Large intestine (tissue), 3 donors: ENCODE data around the gene TRIO. TPM values are rescaled to one million over a fixed set of nuclear protein-coding genes. Genes with fewer than 3 reads are reported as not detected.

Experiments
- DNase-seq, 2 donors: peaks; one replicate each; pipeline versions ENCODE4 v3.0.0 to v3.0.0-alpha.2; 2013
- H3K27ac ChIP-seq: one replicate; pipeline ENCODE4 v1.5.1; 2013; ENCODE audit warnings: low read length
- H3K27me3 ChIP-seq: 2 replicates; pipeline ENCODE4 v1.6.1; 2013; ENCODE audit warnings: low read length; ENCODE audit not compliant: control insufficient read depth, insufficient read depth
- H3K36me3 ChIP-seq: 2 replicates; pipeline ENCODE4 v1.6.1; 2013; ENCODE audit warnings: low read length; ENCODE audit not compliant: control insufficient read depth, insufficient read depth
- H3K4me1 ChIP-seq: one replicate; pipeline ENCODE4 v1.6.1; 2013; ENCODE audit warnings: low read length; ENCODE audit not compliant: control insufficient read depth, insufficient read depth
- H3K4me3 ChIP-seq: one replicate; pipeline ENCODE4 v1.5.1; 2013; ENCODE audit warnings: low read length
- H3K9me3 ChIP-seq: one replicate; pipeline ENCODE4 v1.6.1; 2013; ENCODE audit warnings: mild to moderate bottlenecking, low read depth, low read length, moderate library complexity; ENCODE audit not compliant: control insufficient read depth
- WGBS: methylation state at CpG from one replicate; pipeline ENCODE4 v1.1.5; 2013; ENCODE audit warnings: low lambda C conversion rate; ENCODE audit not compliant: insufficient coverage; 5-methylcytosine and 5-hydroxymethylcytosine counted together
- polyA plus RNA-seq: library from polyadenylated mRNA; unstranded; fragments of 120-200 nt; gene quantifications from one replicate; pipeline ENCODE4 v1.2.1, GENCODE V29; 2013

TRIO gene
- polyA plus RNA-seq, 1 donor: 66.6 TPM

- Histone ChIP-seq H3K4me1 (no peaks in the 10 kb centered on the region), H3K36me3 (peaks cover 84% of the 10 kb centered on the region), H3K27me3 (no peaks in the 10 kb centered on the region), H3K9me3 (no peaks in the 10 kb centered on the region), H3K27ac (no peak overlapping the region), H3K4me3 (no peak overlapping the region)
- no CpG with 5 or more reads among the region's 3 CpGs for WGBS
- no peak for DNase-seq
These were observed 224.2 kb downstream of the TRIO start for GRCh38 chr5:14367364-14367763.

DNA sequence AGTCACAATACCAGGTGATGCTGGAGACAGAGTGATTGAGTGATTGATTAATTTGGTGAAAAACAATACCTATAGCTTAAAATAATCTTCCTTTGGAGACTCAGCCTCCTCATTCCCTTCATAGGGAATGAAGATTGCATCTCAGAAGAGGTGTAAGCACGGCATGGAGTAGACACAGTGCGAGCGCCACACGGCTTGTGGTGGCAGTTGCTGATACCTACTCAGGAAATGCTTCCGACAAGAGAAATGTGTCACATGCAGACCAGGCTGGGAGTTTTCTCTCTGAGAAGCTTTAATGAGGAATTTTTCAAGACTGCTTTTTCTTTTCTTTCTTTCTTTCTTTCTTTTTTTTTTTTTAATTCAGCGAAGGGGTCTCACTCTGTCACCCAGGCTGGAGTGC, 226.6 kb downstream of the TRIO start:
- H3K4me1 ChIP-seq: no peaks in the 10 kb centered on the region
- no peaks in the 10 kb centered on the region for H3K9me3 ChIP-seq
- DNase-seq: no peak
- H3K27me3 ChIP-seq: no peaks in the 10 kb centered on the region
- no peak overlapping the region for H3K27ac ChIP-seq
- H3K36me3 ChIP-seq: peaks cover 87% of the 10 kb centered on the region
- H3K4me3 ChIP-seq: no peak overlapping the region
- 100% methylated on average over 1 of the region's 6 CpGs for WGBS

DNA sequence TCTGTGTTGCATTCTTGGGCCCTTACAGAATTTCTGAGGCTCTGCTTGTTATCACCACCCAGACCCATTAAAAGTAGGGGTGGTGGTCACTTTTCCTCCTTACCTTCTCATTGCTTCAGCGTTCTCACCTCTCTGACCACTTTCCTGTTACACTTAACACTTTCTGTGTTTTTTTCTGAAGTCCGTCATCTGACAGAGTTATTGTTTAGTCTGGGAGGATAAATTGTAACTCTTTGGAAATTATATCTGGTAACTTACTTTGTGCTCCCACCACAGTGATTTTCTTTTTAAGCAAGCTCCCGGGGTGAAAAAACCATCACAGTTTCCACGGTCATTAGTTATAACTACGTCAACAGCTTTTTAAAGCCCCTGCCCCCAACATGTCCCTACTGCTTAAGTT, 227.2 kb downstream of the TRIO start:
- WGBS: 87% methylated on average over 3 of the region's 5 CpGs
- H3K36me3 ChIP-seq: peaks cover 85% of the 10 kb centered on the region
- no peak overlapping the region for H3K4me3 ChIP-seq
- no peak overlapping the region for H3K27ac ChIP-seq
- no peaks in the 10 kb centered on the region for H3K27me3 ChIP-seq
- no peaks in the 10 kb centered on the region for H3K4me1 ChIP-seq
- H3K9me3 ChIP-seq: no peaks in the 10 kb centered on the region
- DNase-seq: no peak

GRCh38 chr5:14373685-14374084, 230.5 kb downstream of the TRIO start:
- Histone ChIP-seq H3K4me1 (no peaks in the 10 kb centered on the region), H3K9me3 (no peaks in the 10 kb centered on the region), H3K27ac (no peak overlapping the region), H3K36me3 (peaks cover 75% of the 10 kb centered on the region), H3K4me3 (no peak overlapping the region), H3K27me3 (no peaks in the 10 kb centered on the region)
- DNase-seq: no peak
- WGBS: no CpG with 5 or more reads among the region's 6 CpGs

DNA sequence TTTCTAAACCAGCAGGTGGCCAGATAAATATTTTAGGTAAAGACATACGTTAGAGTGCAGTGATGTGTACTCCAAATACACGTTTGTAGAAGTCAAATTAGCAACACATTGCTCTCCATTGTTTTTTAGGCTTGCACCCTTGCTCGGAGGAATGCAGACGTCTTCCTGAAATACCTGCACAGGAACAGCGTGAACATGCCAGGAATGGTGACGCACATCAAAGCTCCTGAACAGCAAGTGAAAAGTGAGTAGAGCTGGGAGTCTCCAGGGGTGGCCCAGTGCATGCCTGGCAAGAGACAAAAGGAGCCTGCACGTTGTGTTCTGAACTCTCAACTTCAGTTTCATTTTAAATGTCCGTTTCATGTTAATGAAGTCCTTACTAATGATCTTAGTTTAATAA, 231.0 kb downstream of the TRIO start:
- no peak overlapping the region for H3K27ac ChIP-seq
- H3K4me1 ChIP-seq: no peaks in the 10 kb centered on the region
- H3K36me3 ChIP-seq: peaks cover 75% of the 10 kb centered on the region
- DNase-seq: no peak
- H3K9me3 ChIP-seq: no peaks in the 10 kb centered on the region
- no peaks in the 10 kb centered on the region for H3K27me3 ChIP-seq
- WGBS: 83% methylated on average over 4 of the region's 8 CpGs
- no peak overlapping the region for H3K4me3 ChIP-seq

DNA sequence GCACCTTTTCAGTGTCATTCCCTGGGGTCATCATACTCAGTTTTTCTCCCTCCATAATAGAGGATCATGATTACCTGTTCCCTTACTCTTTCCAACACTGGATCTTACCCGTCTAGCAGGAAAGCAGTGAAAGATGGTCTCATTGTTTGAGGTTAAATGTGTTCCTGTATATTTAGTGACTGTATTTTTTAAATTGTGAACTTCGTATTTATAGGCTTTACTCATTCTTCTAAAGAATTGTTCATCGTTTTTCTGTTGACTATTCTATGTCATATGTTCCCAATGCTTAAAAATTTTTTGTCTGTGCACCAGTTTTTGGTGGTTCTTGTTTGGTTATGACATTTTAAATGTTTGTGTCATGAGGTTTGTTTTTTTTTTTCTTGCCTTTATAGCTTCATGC, 233.6 kb downstream of the TRIO start:
- Histone ChIP-seq H3K4me3 (no peak overlapping the region), H3K36me3 (peaks cover 76% of the 10 kb centered on the region), H3K9me3 (no peaks in the 10 kb centered on the region), H3K27me3 (no peaks in the 10 kb centered on the region), H3K27ac (no peak overlapping the region), H3K4me1 (no peaks in the 10 kb centered on the region)
- no peak for DNase-seq
- 94% methylated on average over 2 of the region's 3 CpGs for WGBS

- Histone ChIP-seq H3K4me1 (no peaks in the 10 kb centered on the region), H3K27ac (no peak overlapping the region), H3K9me3 (no peaks in the 10 kb centered on the region), H3K36me3 (peaks cover 74% of the 10 kb centered on the region), H3K27me3 (no peaks in the 10 kb centered on the region), H3K4me3 (no peak overlapping the region)
- 100% methylated on average over 6 of the region's 35 CpGs for WGBS
- no peak for DNase-seq
These were observed 236.8 kb downstream of the TRIO start for GRCh38 chr5:14379739-14380497.

- no peak for DNase-seq
- H3K4me1 ChIP-seq: no peaks in the 10 kb centered on the region
- no peaks in the 10 kb centered on the region for H3K27me3 ChIP-seq
- peaks cover 70% of the 10 kb centered on the region for H3K36me3 ChIP-seq
- no peaks in the 10 kb centered on the region for H3K9me3 ChIP-seq
- H3K4me3 ChIP-seq: no peak overlapping the region
- H3K27ac ChIP-seq: no peak overlapping the region
- WGBS: 100% methylated on average over 1 of the region's 4 CpGs
These were observed 237.6 kb downstream of the TRIO start for GRCh38 chr5:14380712-14381111.

GRCh38 chr5:14382640-14383039, 239.5 kb downstream of the TRIO start:
- no CpG with 5 or more reads among the region's 4 CpGs for WGBS
- no peak overlapping the region for H3K27ac ChIP-seq
- H3K4me1 ChIP-seq: no peaks in the 10 kb centered on the region
- no peaks in the 10 kb centered on the region for H3K27me3 ChIP-seq
- peaks cover 71% of the 10 kb centered on the region for H3K36me3 ChIP-seq
- no peaks in the 10 kb centered on the region for H3K9me3 ChIP-seq
- DNase-seq: no peak
- no peak overlapping the region for H3K4me3 ChIP-seq

DNA sequence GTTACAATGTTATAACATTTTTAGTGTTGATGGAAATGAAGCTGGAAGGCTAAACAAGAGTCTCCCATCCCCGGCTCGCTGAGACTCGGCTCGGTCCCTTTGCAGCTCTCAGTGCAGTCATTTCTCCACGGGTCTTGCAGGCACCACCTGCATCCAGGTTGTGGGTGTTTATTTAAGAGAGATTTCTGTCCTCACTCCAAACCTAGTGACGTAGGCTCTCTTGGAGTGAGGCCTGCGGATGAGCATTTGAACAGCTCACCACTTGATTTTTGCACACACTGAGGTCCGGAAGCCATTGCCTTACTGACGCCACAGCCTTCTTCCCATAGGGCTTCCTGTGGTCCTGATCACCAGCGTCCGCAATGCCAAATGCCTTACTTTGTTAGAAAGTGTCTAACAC, 240.8 kb downstream of the TRIO start:
- no peaks in the 10 kb centered on the region for H3K27me3 ChIP-seq
- DNase-seq: no peak
- H3K36me3 ChIP-seq: peaks cover 71% of the 10 kb centered on the region
- H3K9me3 ChIP-seq: no peaks in the 10 kb centered on the region
- H3K4me1 ChIP-seq: no peaks in the 10 kb centered on the region
- H3K4me3 ChIP-seq: no peak overlapping the region
- no CpG with 5 or more reads among the region's 11 CpGs for WGBS
- no peak overlapping the region for H3K27ac ChIP-seq

- Histone ChIP-seq H3K4me1 (no peaks in the 10 kb centered on the region), H3K4me3 (no peak overlapping the region), H3K9me3 (no peaks in the 10 kb centered on the region), H3K27ac (no peak overlapping the region), H3K27me3 (no peaks in the 10 kb centered on the region), H3K36me3 (peaks cover 71% of the 10 kb centered on the region)
- WGBS: 76% methylated on average over 3 of the region's 15 CpGs
- DNase-seq: no peak
These were observed 241.9 kb downstream of the TRIO start for GRCh38 chr5:14385019-14385418.
